Prostate gland (tissue), 2 donors: ENCODE data around the gene RNGTT.

Source experiments
- CTCF ChIP-seq, 4 experiments: fragments of 200-600 bp in 2 of 4; fragments of 450-650 bp in 2 of 4; sonication (generic) in 2 of 4; IDR thresholded peaks; 1 replicate in 3 of 4; 2 replicates in 1 of 4; pipeline ENCODE4 v1.5.1; 2016 to 2019; ENCODE audit warnings: antibody characterized with exemption in 4 of 4, mild to moderate bottlenecking in 2 of 4, moderate library complexity in 2 of 4
- POLR2A ChIP-seq: fragments of 450-650 bp; IDR thresholded peaks from one replicate; pipeline ENCODE4 v1.6.1; 2016; ENCODE audit warnings: antibody characterized with exemption, mild to moderate bottlenecking

- TF ChIP-seq CTCF (IDR thresholded peaks at IDR 0.05) = no peak
- no peak for TF ChIP-seq POLR2A
Measured at GRCh38 chr6:88814909-88815308, 148.5 kb downstream of the RNGTT start.
